ENCODE data around the gene HOXB8. TPM values are rescaled to one million over a fixed set of nuclear protein-coding genes. Genes with fewer than 3 reads are reported as not detected.

HOXB8 gene
- polyA plus RNA-seq, 1 donor from 2014 or later: not detected

DNA sequence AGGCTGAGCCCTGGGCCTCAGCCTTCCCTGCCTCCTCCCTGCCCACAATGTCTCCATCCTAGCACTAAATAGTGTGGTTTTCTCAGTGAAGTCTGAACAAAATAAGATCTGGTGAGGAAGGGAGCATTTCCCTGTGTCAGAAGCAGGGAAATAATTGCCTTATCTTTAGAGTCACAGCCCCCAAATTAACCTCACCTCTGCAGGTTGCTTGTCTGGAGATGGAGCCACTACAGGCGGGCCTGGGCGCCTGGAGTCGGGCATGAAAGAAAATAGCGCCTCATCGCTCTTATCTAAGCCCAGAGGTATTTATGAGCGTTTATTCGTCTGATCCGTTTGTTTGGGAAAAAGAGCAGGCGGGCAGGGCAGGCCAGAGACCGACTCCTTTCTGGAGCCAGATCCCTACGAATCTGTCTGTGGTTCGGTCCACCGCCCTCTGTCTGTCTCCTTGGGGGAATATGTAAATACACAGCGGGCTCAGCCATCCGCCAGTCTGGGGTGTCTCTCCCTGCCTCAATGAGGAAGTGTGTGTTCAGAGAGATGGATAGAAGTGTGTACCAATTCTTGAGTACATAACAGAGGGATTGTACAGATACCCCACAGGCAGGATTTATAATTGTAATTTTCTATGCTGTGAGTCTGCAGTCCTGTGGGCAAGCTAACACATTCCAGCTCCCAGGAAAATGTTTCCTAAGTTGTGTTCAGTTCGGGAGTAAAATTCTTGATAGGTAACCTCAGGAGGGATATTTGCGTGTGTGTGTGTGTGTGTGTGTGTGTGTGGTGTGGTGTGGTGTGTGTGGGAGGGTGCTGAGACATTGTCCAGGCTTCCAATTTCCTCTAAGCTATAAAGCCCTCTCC is 14.6 kb downstream of the HOXB8 start:
- no peak overlapping the region for H3K27ac ChIP-seq (ENCODE audit: low read length)
- no peaks in the 10 kb centered on the region for H3K9me2 ChIP-seq (ENCODE audit: insufficient read depth, low read length)
- no peaks in the 10 kb centered on the region for H3K36me3 ChIP-seq (ENCODE audit: insufficient read depth, low read length)
- H3K4me3 ChIP-seq (ENCODE audit: low read length): no peak overlapping the region
- H3K4me2 ChIP-seq (ENCODE audit: low read length): no peak overlapping the region
- peaks cover 25% of the 10 kb centered on the region for H3K9me3 ChIP-seq (ENCODE audit: low read length)
- no peaks in the 10 kb centered on the region for H4K20me1 ChIP-seq (ENCODE audit: insufficient read depth)
- peaks cover 100% of the 10 kb centered on the region for H3K27me3 ChIP-seq (ENCODE audit: insufficient read depth, low read depth, low read length)
- no peaks in the 10 kb centered on the region for H3F3A ChIP-seq (ENCODE audit: insufficient read depth, low read length, poor library complexity, severe bottlenecking)
- no peak for TF ChIP-seq SMC3 (conservative IDR thresholded peaks at IDR 0.05; ENCODE audit: poor library complexity)
- H3K9ac ChIP-seq (ENCODE audit: low read length): no peak overlapping the region
- no peak overlapping the region for H2AFZ ChIP-seq (ENCODE audit: low read depth, low read length)
- H3K79me2 ChIP-seq (replicated peaks; ENCODE audit: insufficient read depth, low read length): no peaks in the 10 kb centered on the region

DNA sequence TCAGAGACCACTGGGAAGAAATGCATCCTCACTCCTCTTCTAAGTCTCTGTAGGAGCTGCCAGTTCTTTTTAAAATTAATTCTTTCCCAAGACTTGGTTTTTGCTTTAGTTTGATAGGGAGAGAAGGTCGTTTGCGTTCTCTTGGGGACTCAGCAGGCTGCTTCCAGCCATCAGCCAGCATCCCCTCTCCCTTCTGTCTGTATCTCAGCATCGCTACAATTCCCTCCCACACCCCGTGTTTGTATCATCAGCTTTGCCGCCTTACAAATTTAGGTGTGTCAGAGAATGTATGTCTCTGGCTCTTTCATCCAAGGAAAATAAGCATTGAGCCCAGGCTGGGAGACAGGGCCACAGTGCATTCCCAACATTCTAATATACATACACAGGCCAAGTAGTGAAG is 15.7 kb downstream of the HOXB8 start:
- H3K4me3 ChIP-seq (ENCODE audit: low read length): no peak overlapping the region
- peaks cover 22% of the 10 kb centered on the region for H3K9me3 ChIP-seq (ENCODE audit: low read length)
- no peak overlapping the region for H3K27ac ChIP-seq (ENCODE audit: low read length)
- H3K9ac ChIP-seq (ENCODE audit: low read length): no peak overlapping the region
- H2AFZ ChIP-seq (ENCODE audit: low read depth, low read length): no peak overlapping the region
- H3K27me3 ChIP-seq (ENCODE audit: insufficient read depth, low read depth, low read length): peaks cover 100% of the 10 kb centered on the region
- H3F3A ChIP-seq (ENCODE audit: insufficient read depth, low read length, poor library complexity, severe bottlenecking): no peaks in the 10 kb centered on the region
- TF ChIP-seq MXI1 (conservative IDR thresholded peaks at IDR 0.05; ENCODE audit: poor library complexity, severe bottlenecking) (no peak), EP300 (conservative IDR thresholded peaks at IDR 0.05; ENCODE audit: poor library complexity, severe bottlenecking) (no peak), POLR2AphosphoS5 (IDR thresholded peaks at IDR 0.05) (no peak), SMC3 (conservative IDR thresholded peaks at IDR 0.05; ENCODE audit: poor library complexity) (no peak), TAF1 (IDR thresholded peaks at IDR 0.05; ENCODE audit: low read depth) (no peak), EZH2 (IDR thresholded peaks at IDR 0.05; ENCODE audit: borderline replicate concordance, insufficient read depth, low read length, poor library complexity, severe bottlenecking) (no peak), RAD21 (conservative IDR thresholded peaks at IDR 0.05) (no peak)
- TF ChIP-seq, protein P1, sequence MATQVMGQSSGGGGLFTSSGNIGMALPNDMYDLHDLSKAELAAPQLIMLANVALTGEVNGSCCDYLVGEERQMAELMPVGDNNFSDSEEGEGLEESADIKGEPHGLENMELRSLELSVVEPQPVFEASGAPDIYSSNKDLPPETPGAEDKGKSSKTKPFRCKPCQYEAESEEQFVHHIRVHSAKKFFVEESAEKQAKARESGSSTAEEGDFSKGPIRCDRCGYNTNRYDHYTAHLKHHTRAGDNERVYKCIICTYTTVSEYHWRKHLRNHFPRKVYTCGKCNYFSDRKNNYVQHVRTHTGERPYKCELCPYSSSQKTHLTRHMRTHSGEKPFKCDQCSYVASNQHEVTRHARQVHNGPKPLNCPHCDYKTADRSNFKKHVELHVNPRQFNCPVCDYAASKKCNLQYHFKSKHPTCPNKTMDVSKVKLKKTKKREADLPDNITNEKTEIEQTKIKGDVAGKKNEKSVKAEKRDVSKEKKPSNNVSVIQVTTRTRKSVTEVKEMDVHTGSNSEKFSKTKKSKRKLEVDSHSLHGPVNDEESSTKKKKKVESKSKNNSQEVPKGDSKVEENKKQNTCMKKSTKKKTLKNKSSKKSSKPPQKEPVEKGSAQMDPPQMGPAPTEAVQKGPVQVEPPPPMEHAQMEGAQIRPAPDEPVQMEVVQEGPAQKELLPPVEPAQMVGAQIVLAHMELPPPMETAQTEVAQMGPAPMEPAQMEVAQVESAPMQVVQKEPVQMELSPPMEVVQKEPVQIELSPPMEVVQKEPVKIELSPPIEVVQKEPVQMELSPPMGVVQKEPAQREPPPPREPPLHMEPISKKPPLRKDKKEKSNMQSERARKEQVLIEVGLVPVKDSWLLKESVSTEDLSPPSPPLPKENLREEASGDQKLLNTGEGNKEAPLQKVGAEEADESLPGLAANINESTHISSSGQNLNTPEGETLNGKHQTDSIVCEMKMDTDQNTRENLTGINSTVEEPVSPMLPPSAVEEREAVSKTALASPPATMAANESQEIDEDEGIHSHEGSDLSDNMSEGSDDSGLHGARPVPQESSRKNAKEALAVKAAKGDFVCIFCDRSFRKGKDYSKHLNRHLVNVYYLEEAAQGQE (IDR thresholded peaks at IDR 0.05; ENCODE audit: borderline replicate concordance): no peak
- TF ChIP-seq, protein P2, sequence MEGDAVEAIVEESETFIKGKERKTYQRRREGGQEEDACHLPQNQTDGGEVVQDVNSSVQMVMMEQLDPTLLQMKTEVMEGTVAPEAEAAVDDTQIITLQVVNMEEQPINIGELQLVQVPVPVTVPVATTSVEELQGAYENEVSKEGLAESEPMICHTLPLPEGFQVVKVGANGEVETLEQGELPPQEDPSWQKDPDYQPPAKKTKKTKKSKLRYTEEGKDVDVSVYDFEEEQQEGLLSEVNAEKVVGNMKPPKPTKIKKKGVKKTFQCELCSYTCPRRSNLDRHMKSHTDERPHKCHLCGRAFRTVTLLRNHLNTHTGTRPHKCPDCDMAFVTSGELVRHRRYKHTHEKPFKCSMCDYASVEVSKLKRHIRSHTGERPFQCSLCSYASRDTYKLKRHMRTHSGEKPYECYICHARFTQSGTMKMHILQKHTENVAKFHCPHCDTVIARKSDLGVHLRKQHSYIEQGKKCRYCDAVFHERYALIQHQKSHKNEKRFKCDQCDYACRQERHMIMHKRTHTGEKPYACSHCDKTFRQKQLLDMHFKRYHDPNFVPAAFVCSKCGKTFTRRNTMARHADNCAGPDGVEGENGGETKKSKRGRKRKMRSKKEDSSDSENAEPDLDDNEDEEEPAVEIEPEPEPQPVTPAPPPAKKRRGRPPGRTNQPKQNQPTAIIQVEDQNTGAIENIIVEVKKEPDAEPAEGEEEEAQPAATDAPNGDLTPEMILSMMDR (IDR thresholded peaks at IDR 0.05; ENCODE audit: poor library complexity, severe bottlenecking): no peak
- H4K20me1 ChIP-seq (ENCODE audit: insufficient read depth): no peaks in the 10 kb centered on the region
- H3K4me2 ChIP-seq (ENCODE audit: low read length): no peak overlapping the region
- no peaks in the 10 kb centered on the region for H3K79me2 ChIP-seq (replicated peaks; ENCODE audit: insufficient read depth, low read length)
- H3K36me3 ChIP-seq (ENCODE audit: insufficient read depth, low read length): no peaks in the 10 kb centered on the region
- H3K9me2 ChIP-seq (ENCODE audit: insufficient read depth, low read length): no peaks in the 10 kb centered on the region

Data from neural cell (in vitro differentiated cells).